HG03045 (cell line): ENCODE results near the gene AHNAK2.
"Not testable (repeated sequence)": the region's sequence is repeated elsewhere in the genome, so short reads cannot be mapped to it uniquely, and the experiment has no call there.

Experiments used
- ATAC-seq: cut with Tn5 transposase; IDR thresholded peaks from one replicate; pipeline ENCODE4 v1.9.1; 2021; ENCODE audit warnings: mild to moderate bottlenecking, moderate library complexity; ENCODE audit not compliant: unreplicated experiment

The AHNAK2 gene

DNA sequence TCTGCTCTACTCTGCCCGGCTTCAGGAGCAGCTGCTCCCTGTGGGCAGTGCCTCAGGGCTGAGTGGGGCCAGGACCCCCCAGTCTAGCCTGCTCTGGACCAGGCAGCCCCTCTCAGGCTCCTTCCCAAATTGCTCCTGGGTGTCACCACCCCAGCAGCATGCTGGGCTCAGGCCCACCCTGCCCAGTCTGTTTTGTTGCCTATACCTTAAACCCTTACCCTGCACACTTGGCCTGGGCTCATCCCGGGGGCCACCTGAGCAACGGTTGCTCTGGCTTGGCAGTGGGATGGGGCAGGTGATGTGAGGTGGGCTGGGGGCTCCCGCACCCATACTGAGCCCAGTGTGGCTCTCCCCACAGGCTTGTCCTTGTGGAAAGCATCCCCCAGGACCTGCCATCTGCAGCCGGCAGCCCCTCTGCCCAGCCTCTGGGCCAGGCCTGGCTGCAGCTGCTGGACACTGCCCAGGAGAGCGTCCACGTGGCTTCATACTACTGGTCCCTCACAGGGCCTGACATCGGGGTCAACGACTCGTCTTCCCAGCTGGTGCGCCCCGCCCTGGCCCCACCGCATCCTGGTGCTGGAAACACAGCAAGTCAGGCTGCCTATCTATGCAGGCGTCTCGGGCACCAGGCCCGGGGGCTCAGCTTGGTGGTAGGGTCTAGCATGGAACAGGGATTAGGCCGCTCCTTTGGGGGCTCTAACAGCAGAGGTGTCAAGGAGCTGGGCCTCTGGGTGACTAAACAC is 49.6 kb downstream of the AHNAK2 start:
- no peak for ATAC-seq

- no peak for ATAC-seq
Measured at GRCh38 chr14:104927901-104928300, 50.3 kb downstream of the AHNAK2 start.

DNA sequence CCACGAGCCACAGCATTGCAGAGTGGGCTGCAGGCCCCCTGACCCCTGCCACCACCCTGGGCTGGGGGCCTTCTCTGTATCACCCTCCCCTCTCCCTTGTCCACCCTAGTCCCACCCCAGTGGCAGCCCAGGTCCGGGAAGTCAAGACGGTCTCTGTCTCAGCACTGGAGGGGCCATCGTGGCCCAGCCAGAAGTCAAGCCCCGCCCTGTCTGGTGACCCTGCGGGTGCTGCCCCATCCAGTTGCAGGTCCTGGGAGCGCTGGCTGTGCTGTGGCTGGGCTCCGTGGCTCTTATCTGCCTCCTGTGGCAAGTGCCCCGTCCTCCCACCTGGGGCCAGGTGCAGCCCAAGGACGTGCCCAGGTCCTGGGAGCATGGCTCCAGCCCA is 50.8 kb downstream of the AHNAK2 start:
- no peak for ATAC-seq

DNA sequence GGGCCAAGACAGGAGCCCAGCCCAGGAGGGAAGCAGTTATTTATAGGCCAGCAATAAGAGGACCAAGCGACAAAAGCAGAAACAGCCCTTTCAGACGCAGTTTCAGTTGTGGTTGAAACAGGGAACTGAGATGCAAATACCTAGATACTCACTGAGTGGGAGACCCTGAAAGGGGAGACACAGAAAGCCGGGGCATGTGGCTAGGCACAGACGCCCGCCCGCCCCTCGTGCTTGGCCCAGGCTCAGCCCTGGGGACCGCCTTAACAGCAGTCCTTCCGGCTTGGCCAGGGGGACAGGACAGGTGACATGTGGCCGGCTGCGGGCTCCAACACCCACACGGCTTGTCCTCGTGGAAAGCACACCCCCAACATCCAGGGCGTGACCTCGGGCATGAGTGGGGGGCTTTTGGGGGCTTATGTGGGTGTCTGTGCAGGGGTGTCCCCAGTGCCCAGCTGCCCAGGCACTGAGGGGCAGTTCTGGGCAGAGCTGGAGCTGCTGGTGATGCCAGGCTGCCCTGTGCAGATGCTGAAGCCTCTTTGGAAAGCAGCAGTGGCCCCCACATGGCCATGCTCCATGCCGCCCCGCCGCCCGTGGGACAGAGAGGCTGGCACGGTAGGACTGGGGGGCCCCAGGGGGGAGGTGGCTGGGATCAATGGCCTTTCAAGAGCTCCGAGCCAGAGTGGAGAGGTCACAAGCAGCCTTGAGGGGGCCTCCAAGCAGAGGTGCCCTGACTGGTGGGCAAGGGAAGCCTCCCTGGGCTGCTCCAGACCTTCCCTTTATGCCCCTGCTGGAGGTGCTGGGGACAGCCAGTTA is 51.3 kb downstream of the AHNAK2 start:
- ATAC-seq, result peak; percentile 69

DNA sequence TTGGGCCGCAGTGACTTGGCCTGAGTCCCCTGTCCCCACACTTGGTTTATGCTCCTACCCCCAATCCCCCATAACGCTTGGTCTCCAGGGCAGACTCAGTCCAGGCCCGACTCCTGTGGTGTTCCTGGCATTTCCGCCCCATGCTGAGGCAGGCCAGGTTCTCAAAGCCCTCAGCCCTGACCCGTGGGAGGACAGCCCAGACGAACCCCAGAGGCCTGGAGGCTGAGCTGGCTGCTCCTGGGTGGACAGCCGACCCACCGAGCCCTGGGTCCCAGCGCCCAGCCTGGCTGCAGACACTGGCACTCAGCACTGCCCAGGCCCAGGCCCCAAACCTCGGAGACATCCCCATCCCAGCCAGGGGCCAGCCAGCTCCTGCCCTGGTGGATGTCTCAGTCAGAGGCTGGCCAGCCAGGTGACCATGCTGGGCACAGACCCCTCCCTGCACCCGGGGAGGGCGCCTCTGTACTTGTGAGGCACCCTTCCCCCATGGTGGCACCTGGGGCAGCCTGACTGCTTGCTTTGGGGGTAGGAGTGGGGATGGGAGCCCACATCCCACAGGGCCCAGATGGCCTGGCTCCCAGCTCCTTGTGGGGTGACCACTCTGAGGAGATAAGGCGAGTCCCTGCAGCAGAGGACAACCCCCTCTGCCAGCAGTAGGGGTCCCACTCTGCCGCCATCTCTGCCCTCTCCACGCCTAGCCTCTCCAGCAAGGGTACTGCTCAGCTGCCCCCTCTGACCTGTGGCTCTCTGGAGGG is 52.1 kb downstream of the AHNAK2 start:
- peak; percentile 3 for ATAC-seq

- no peak for ATAC-seq
Measured at GRCh38 chr14:104925214-104925854, 52.8 kb downstream of the AHNAK2 start.

DNA sequence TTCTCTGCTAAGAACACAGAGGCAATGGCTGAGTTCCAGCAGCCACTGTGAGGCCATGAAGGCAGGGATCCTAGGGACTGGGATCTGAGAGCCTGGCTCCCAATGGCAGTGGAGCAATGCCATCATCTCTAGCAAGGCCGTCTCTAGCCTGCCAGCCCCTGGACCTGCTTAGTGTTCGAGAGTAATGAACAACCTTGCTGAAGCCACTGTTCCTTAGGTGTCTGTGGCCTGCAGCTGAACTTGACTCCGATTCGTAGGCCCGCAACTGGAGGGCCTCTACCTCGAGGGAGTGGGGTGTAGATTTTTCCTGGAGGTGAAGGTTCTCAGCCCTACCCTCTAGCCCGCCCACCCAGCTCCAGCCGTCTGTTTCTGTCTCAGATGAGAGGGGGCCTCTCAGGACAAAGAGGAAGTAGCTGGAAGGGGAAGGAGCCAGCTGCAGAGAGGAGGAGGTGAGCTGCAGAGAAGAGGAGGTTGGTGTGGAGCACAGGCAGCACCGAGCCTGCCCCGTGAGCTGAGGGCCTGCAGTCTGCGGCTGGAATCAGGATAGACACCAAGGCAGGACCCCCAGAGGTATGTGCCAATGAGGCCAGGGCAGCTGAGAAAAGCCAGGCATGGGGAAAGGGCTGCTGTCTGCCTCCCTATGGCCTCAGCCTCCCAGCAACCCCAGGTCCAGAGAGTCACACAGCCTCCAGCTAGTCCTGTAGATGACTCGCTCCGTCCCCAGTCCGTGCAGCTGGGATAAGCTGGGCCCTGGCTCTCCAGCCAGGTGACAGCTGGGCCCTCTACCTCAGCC is 53.6 kb downstream of the AHNAK2 start, which contains the start of gene PLD4:
Gene PLD4, plus strand, starts transcription at position 459 of the 793 bp plus-strand sequence. CDS start 2,262 bp downstream, outside the sequence.
- ATAC-seq, result no peak

GRCh38 chr14:104923640-104924420 is 54.3 kb downstream of the AHNAK2 start:
- ATAC-seq, result no peak

- no peak for ATAC-seq
Measured at GRCh38 chr14:104919993-104920315, 58.2 kb downstream of the AHNAK2 start.

DNA sequence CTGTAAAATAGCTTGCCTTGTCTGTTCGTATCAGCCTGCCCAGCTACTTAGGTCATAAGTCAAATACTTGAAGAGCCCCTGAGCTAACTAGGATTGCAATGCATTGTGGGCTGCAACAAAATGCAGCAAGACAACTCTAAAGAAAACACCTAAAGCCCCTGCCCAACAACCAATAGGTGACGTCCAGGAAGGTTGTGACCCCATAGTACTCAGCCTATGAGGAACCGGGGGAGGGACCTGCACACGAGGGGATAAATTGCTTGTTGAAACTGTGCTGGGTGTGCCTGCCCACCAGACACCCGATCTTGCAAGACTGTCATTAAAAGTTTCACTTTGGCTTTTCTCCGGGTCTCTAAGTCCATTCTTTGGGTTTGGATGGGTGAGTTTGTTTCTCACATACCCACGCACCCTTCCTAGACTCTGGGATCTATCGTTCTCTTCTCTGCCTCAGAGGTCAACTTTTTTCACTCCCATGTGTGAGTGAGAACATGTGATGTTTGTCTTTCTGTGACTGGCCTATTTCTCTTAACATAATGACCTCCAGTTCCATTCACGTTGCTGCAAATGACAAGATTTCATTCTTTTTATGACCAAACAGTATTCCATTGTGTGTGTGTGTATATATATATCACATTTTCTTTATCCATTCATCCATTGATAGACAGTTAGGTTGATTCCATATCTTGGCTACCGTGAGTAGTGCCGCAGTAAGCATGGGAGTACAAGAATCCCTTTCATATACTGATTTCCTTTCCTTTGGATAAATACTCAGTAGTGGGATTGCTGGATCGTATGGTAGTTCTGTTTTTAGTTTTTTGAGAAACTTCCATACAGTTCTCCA is 58.8 kb downstream of the AHNAK2 start:
- ATAC-seq, result not testable (repeated sequence)

DNA sequence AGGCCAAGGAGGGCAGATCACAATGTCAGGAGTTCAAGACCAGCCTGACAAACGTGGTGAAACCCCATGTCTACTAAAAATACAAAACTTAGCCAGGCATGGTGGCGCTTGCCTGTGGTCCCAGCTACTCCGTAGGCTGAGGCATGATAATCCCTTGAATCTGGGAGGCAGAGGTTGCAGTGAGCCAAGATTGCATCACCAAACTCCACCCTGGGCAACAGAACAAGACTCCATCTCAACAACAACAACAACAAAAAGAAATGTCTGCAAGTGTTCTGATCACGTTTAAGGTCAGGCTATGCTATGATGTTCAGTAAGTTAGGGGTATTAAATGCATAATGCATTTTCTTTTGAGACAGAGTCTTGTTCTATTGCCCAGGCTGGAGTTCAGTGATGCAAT is 60.2 kb downstream of the AHNAK2 start:
- no peak for ATAC-seq

DNA sequence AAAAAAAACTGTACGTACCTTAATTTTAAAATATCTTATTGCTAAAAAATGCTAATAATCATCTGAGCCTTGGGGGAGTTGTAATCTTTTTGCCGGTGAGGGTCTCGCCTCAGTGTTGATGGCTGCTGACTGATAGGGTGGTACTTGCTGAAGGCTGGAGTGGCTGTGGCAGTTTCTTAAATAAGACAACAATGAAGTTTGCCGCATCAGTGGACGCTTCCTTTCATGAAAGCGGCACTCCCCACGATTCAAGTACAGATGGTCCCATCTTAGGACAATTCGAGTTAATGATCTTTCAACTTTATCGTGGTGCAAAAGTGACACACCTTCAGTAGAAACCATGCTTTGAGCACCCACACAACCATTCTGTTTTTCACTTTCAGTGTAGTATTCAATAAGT is 61.1 kb downstream of the AHNAK2 start:
- ATAC-seq, result no peak

DNA sequence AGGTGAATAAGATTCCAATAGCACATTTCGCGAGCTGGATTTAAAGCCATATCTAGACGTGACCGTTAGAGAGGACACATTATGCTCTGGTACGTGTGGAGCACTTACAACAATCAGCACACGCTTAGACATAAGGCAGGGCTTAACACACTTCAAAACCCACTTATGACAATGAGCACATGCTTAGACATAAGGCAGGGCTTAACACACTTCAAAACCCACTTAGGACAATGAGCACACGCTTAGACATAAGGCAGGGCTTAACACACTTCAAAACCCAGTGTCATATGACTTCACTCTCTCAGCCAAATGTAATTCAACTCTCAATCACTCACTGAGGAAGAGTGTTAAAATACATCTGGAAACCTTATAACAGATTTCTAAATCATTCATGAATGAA is 64.7 kb downstream of the AHNAK2 start:
- ATAC-seq, result no peak

- no peak for ATAC-seq
Measured at GRCh38 chr14:104912053-104912452, 66.1 kb downstream of the AHNAK2 start.

- no peak for ATAC-seq
Measured at GRCh38 chr14:104908303-104908702, 69.9 kb downstream of the AHNAK2 start.

GRCh38 chr14:104905579-104905933 is 72.6 kb downstream of the AHNAK2 start:
- ATAC-seq, result not testable (repeated sequence)

- ATAC-seq, result not testable (repeated sequence)
Measured at GRCh38 chr14:104904650-104905578, 73.3 kb downstream of the AHNAK2 start.

DNA sequence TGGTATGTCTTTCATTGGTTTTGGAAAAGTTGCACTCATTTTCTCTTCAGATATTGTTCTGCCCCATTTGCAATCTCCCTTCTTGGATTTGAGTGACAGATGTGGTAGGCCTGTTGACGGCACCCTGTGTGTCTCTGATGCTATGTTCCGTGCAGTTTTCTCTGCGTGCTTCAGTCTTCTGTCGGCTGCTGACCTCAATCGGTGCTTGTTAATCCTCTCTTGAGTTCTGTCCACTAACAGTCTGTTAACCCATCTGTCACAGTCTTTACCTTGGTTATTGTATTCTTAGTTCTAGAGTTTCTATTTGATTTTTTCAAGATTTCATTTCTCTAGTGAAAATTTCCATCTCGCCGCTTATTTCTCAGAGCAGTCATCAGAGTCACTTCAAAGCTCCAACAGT is 74.2 kb downstream of the AHNAK2 start:
- no peak for ATAC-seq
